GM12878 (cell line): ENCODE data around the gene RBM4.

Source experiments
- ATF3 ChIP-seq: IDR thresholded peaks from 2 replicates; pipeline ENCODE4 v1.6.1; 2011; ENCODE audit warnings: low read depth, mild to moderate bottlenecking, low read length, moderate library complexity, borderline replicate concordance; ENCODE audit errors: extremely low read depth
- BMI1 ChIP-seq: fragments of 450-650 bp; IDR thresholded peaks from 2 replicates; pipeline ENCODE4 v1.6.1; 2016; ENCODE audit warnings: mild to moderate bottlenecking, moderate library complexity, borderline replicate concordance
- PML ChIP-seq: IDR thresholded peaks from 2 replicates; pipeline ENCODE4 v1.6.1; 2012; ENCODE audit warnings: low read length, inconsistent platforms
- POLR2A ChIP-seq: IDR thresholded peaks from 2 replicates; pipeline ENCODE4 v1.6.1; 2011; ENCODE audit warnings: low read depth, mild to moderate bottlenecking, low read length
- RB1 ChIP-seq: fragments of 450-650 bp; formaldehyde crosslinking; IDR thresholded peaks from 2 replicates; pipeline ENCODE4 v1.6.1; 2017; ENCODE audit warnings: mild to moderate bottlenecking, borderline replicate concordance
- RELA ChIP-seq: fragments of 450-650 bp; IDR thresholded peaks from 2 replicates; pipeline ENCODE4 v1.8.0; 2014; ENCODE audit warnings: borderline replicate concordance; ENCODE audit not compliant: partially characterized antibody
- SIX5 ChIP-seq: IDR thresholded peaks from 2 replicates; pipeline ENCODE4 v1.6.1; 2011; ENCODE audit warnings: mild to moderate bottlenecking, low read depth, low read length, moderate library complexity; ENCODE audit not compliant: severe bottlenecking
- SREBF1 ChIP-seq: IDR thresholded peaks from 2 replicates; pipeline ENCODE4 v1.6.1; 2012; ENCODE audit warnings: mild to moderate bottlenecking, low read length
- ZZZ3 ChIP-seq: IDR thresholded peaks from 2 replicates; pipeline ENCODE4 v1.6.1; 2011; ENCODE audit warnings: low read depth; ENCODE audit not compliant: control insufficient read depth, insufficient read length
- TF ChIP-seq, protein P1 (sequence below): IDR thresholded peaks from 2 replicates; pipeline ENCODE4 v1.6.1; 2012; ENCODE audit warnings: low read length, inconsistent platforms
- TF ChIP-seq, protein P2 (sequence below), 3 experiments: IDR thresholded peaks in 2 of 3; conservative IDR thresholded peaks in 1 of 3; 2 replicates each; pipeline ENCODE4 v1.5.1; 2011; ENCODE audit warnings: low read depth in 3 of 3, low read length in 3 of 3, mild to moderate bottlenecking in 3 of 3, control low read depth in 2 of 3, moderate library complexity in 2 of 3, inconsistent platforms in 1 of 3, mixed read lengths in 1 of 3; ENCODE audit not compliant: control insufficient read depth in 2 of 3, insufficient read depth in 1 of 3; ENCODE audit errors: extremely low read depth in 1 of 3
- TF ChIP-seq, protein P3 (sequence below): fragments of 450-650 bp; IDR thresholded peaks from 2 replicates; pipeline ENCODE4 v1.6.1; 2017; ENCODE audit warnings: borderline replicate concordance

DNA sequence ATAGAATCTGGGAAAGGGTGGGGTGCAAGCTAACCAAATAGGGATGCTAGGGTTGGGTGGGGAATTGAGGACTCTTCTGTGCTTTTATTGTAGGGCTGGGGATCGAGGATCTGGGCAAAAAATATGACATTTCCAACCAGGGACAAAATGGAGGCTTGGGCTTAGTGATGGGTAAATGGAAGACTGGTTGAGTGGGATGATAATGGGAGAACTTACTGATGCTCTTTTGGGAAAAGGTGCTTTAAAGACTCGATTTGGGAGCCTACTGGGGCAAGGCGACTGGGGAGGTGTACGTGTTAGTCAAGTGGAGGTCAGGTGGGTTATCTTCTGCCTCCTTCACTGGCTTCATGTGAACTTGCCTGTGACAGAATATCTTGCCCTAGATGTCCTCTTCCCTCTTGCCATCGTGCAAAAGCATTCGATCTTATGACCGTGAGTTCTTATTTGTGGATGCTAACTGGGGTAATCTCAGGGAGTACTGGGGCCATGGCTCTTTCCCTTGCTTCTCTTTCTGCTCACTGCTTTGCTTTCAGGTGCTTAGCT lies 10.4 kb upstream of the RBM4 start:
- TF ChIP-seq ATF3 (no peak), RELA (no peak), ZZZ3 (no peak), SREBF1 (no peak), POLR2A (no peak), PML (no peak), BMI1 (no peak), RB1 (no peak), SIX5 (no peak)
- TF ChIP-seq, protein P1, sequence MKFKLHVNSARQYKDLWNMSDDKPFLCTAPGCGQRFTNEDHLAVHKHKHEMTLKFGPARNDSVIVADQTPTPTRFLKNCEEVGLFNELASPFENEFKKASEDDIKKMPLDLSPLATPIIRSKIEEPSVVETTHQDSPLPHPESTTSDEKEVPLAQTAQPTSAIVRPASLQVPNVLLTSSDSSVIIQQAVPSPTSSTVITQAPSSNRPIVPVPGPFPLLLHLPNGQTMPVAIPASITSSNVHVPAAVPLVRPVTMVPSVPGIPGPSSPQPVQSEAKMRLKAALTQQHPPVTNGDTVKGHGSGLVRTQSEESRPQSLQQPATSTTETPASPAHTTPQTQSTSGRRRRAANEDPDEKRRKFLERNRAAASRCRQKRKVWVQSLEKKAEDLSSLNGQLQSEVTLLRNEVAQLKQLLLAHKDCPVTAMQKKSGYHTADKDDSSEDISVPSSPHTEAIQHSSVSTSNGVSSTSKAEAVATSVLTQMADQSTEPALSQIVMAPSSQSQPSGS, result no peak
- TF ChIP-seq, protein P2, sequence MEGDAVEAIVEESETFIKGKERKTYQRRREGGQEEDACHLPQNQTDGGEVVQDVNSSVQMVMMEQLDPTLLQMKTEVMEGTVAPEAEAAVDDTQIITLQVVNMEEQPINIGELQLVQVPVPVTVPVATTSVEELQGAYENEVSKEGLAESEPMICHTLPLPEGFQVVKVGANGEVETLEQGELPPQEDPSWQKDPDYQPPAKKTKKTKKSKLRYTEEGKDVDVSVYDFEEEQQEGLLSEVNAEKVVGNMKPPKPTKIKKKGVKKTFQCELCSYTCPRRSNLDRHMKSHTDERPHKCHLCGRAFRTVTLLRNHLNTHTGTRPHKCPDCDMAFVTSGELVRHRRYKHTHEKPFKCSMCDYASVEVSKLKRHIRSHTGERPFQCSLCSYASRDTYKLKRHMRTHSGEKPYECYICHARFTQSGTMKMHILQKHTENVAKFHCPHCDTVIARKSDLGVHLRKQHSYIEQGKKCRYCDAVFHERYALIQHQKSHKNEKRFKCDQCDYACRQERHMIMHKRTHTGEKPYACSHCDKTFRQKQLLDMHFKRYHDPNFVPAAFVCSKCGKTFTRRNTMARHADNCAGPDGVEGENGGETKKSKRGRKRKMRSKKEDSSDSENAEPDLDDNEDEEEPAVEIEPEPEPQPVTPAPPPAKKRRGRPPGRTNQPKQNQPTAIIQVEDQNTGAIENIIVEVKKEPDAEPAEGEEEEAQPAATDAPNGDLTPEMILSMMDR (IDR thresholded peaks at IDR 0.05 in 2 of 3, conservative IDR thresholded peaks at IDR 0.05 in 1 of 3; ENCODE audit: control insufficient read depth in 2 of 3, extremely low read depth in 1 of 3, insufficient read depth in 1 of 3, low read depth in 3 of 3, low read length in 3 of 3), result no peak
- TF ChIP-seq, protein P3, sequence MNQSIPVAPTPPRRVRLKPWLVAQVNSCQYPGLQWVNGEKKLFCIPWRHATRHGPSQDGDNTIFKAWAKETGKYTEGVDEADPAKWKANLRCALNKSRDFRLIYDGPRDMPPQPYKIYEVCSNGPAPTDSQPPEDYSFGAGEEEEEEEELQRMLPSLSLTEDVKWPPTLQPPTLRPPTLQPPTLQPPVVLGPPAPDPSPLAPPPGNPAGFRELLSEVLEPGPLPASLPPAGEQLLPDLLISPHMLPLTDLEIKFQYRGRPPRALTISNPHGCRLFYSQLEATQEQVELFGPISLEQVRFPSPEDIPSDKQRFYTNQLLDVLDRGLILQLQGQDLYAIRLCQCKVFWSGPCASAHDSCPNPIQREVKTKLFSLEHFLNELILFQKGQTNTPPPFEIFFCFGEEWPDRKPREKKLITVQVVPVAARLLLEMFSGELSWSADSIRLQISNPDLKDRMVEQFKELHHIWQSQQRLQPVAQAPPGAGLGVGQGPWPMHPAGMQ, result no peak
